IMR-90 (cell line): ENCODE measurements around the gene NOP14. TPM values are rescaled to one million over a fixed set of nuclear protein-coding genes. Genes with fewer than 3 reads are reported as not detected.
A peak's percentile ranks its signal among the peaks of the same experiment; 100 is the strongest.

Source experiments
- ATAC-seq: fragments of 200-7000 bp; cut with Tn5 transposase; 2 replicates; pipeline ENCODE4 v1.9.1; 2020; ENCODE audit warnings: low read depth, mild to moderate bottlenecking, moderate library complexity
- BruUV-seq: library from RNA; stranded (reverse); fragments of 400-500 nt; replicated peaks from 2 replicates; lab custom pipeline; 2021; lab: Mats Ljungman, UMichigan
- CTCF ChIA-PET: fragments of 300-600 bp; formaldehyde crosslinking; extraction: SDS; loops from one replicate; lab custom pipeline; 2021; ENCODE audit warnings: antibody characterized with exemption; lab: Yijun Ruan, JAX
- POLR2A ChIA-PET: fragments of 300-600 bp; sonication (Branson Sonifier 250); formaldehyde crosslinking; loops from one replicate; lab custom pipeline; 2022; ENCODE audit warnings: antibody characterized with exemption; ENCODE audit not compliant: unreplicated experiment; lab: Charles Lee
- DNase-seq: peaks from one replicate; pipeline ENCODE4 v3.0.0; 2013
- H2AFZ ChIP-seq: replicated peaks from 2 replicates; pipeline ENCODE3; 2013; ENCODE audit warnings: low read length, mild to moderate bottlenecking; ENCODE audit not compliant: poor library complexity
- H2AK5ac ChIP-seq: 2 replicates; pipeline ENCODE4 v1.6.1; 2013; ENCODE audit warnings: low read depth, low read length, inconsistent platforms
- H2AK9ac ChIP-seq: replicated peaks from 2 replicates; pipeline ENCODE3; 2013; ENCODE audit warnings: mild to moderate bottlenecking, low read depth, low read length, moderate library complexity; ENCODE audit not compliant: poor library complexity
- H2BK120ac ChIP-seq: 2 replicates; pipeline ENCODE4 v1.6.1; 2013; ENCODE audit warnings: low read depth, low read length, inconsistent platforms
- H2BK15ac ChIP-seq: 3 replicates; pipeline ENCODE4 v1.6.1; 2013; ENCODE audit warnings: low read depth, low read length, inconsistent platforms
- H2BK20ac ChIP-seq: 2 replicates; pipeline ENCODE4 v1.6.1; 2013; ENCODE audit warnings: low read depth, mild to moderate bottlenecking, inconsistent platforms, low read length, moderate library complexity
- H2BK5ac ChIP-seq: 2 replicates; pipeline ENCODE4 v1.6.1; 2013; ENCODE audit warnings: mild to moderate bottlenecking, low read depth, low read length, inconsistent platforms; ENCODE audit not compliant: poor library complexity, severe bottlenecking
- H3K14ac ChIP-seq: replicated peaks from 2 replicates; pipeline ENCODE4 v1.6.1; 2013; ENCODE audit warnings: low read depth, low read length, inconsistent platforms
- H3K18ac ChIP-seq: 2 replicates; pipeline ENCODE4 v1.6.1; 2013; ENCODE audit warnings: low read depth, low read length, control low read depth
- H3K23ac ChIP-seq: 2 replicates; pipeline ENCODE4 v1.6.1; 2013; ENCODE audit warnings: low read depth, low read length, inconsistent platforms
- H3K27ac ChIP-seq: 2 replicates; pipeline ENCODE4 v1.5.1; 2013; ENCODE audit warnings: mild to moderate bottlenecking, control low read depth, low read length; ENCODE audit not compliant: insufficient read depth
- H3K27me3 ChIP-seq: 2 replicates; pipeline ENCODE4 v1.6.1; 2013; ENCODE audit warnings: low read length; ENCODE audit not compliant: control insufficient read depth, insufficient read depth
- H3K36me3 ChIP-seq: 2 replicates; pipeline ENCODE4 v1.6.1; 2013; ENCODE audit warnings: low read length, mixed read lengths; ENCODE audit not compliant: control insufficient read depth, insufficient read depth
- H3K4ac ChIP-seq: 2 replicates; pipeline ENCODE4 v1.6.1; 2013; ENCODE audit warnings: low read depth, low read length, inconsistent platforms
- H3K4me1 ChIP-seq: 2 replicates; pipeline ENCODE4 v1.6.1; 2013; ENCODE audit warnings: low read length, mixed read lengths; ENCODE audit not compliant: control insufficient read depth, insufficient read depth
- H3K4me2 ChIP-seq: 2 replicates; pipeline ENCODE4 v1.6.1; 2013; ENCODE audit warnings: low read depth, mild to moderate bottlenecking, control low read depth, low read length, moderate library complexity
- H3K4me3 ChIP-seq: 2 replicates; pipeline ENCODE4 v1.5.1; 2013; ENCODE audit warnings: low read depth, mild to moderate bottlenecking, control low read depth, low read length, moderate library complexity; ENCODE audit not compliant: insufficient read depth
- H3K56ac ChIP-seq: 2 replicates; pipeline ENCODE4 v1.6.1; 2013; ENCODE audit warnings: low read length, inconsistent platforms; ENCODE audit not compliant: insufficient read depth; ENCODE audit errors: extremely low read depth
- H3K79me1 ChIP-seq, 2 experiments: 2 replicates each; pipeline ENCODE4 v1.6.1; 2013; ENCODE audit warnings: low read length in 2 of 2, inconsistent platforms in 1 of 2, low read depth in 1 of 2
- H3K9ac ChIP-seq: 2 replicates; pipeline ENCODE4 v1.6.1; 2013; ENCODE audit warnings: low read depth, low read length, control low read depth
- H3K9me1 ChIP-seq: 2 replicates; pipeline ENCODE4 v1.6.1; 2013; ENCODE audit warnings: low read length, inconsistent platforms; ENCODE audit not compliant: insufficient read depth
- H3K9me3 ChIP-seq: 2 replicates; pipeline ENCODE4 v1.6.1; 2013; ENCODE audit warnings: low read length; ENCODE audit not compliant: control insufficient read depth, insufficient read depth
- H4K20me1 ChIP-seq: 2 replicates; pipeline ENCODE4 v1.6.1; 2013; ENCODE audit warnings: low read length, inconsistent platforms; ENCODE audit not compliant: insufficient read depth
- H4K5ac ChIP-seq: 2 replicates; pipeline ENCODE4 v1.6.1; 2013; ENCODE audit warnings: mild to moderate bottlenecking, low read depth, low read length, control low read depth
- H4K8ac ChIP-seq, 2 experiments: 2 replicates each; pipeline ENCODE4 v1.6.1; 2013; ENCODE audit warnings: low read depth in 2 of 2, low read length in 2 of 2, control low read depth in 1 of 2, inconsistent platforms in 1 of 2
- H4K91ac ChIP-seq: 2 replicates; pipeline ENCODE4 v1.6.1; 2013; ENCODE audit warnings: low read depth, low read length, inconsistent platforms; ENCODE audit not compliant: insufficient read depth
- BHLHE40 ChIP-seq: fragments of 150-350 bp; IDR thresholded peaks from 2 replicates; pipeline ENCODE4 v1.6.1; 2016; ENCODE audit warnings: mild to moderate bottlenecking, low read depth, low read length
- CEBPB ChIP-seq: IDR thresholded peaks from 2 replicates; pipeline ENCODE4 v1.6.1; 2012; ENCODE audit warnings: low read depth, low read length, improper control_type of control experiment
- ELK1 ChIP-seq: fragments of 150-350 bp; IDR thresholded peaks from 2 replicates; pipeline ENCODE4 v1.6.1; 2016; ENCODE audit warnings: low read depth, mild to moderate bottlenecking, low read length, moderate library complexity, borderline replicate concordance
- FOS ChIP-seq: fragments of 150-350 bp; IDR thresholded peaks from 2 replicates; pipeline ENCODE4 v1.6.1; 2016; ENCODE audit warnings: low read depth, low read length
- MAFK ChIP-seq: IDR thresholded peaks from 2 replicates; pipeline ENCODE4 v1.6.1; 2012; ENCODE audit warnings: low read depth, low read length, improper control_type of control experiment
- MXI1 ChIP-seq: IDR thresholded peaks from 2 replicates; pipeline ENCODE4 v1.6.1; 2012; ENCODE audit warnings: low read depth, mild to moderate bottlenecking, low read length, moderate library complexity, borderline replicate concordance
- NFE2L2 ChIP-seq: fragments of 150-350 bp; IDR thresholded peaks from 2 replicates; pipeline ENCODE4 v1.6.1; 2016; ENCODE audit warnings: low read depth, mild to moderate bottlenecking, low read length
- POLR2A ChIP-seq: IDR thresholded peaks from 2 replicates; pipeline ENCODE4 v1.6.1; 2012; ENCODE audit warnings: mild to moderate bottlenecking, low read depth, low read length
- RAD21 ChIP-seq: IDR thresholded peaks from 2 replicates; pipeline ENCODE4 v1.6.1; 2012; ENCODE audit warnings: low read length, improper control_type of control experiment
- RCOR1 ChIP-seq: IDR thresholded peaks from 2 replicates; pipeline ENCODE4 v1.6.1; 2012; ENCODE audit warnings: mild to moderate bottlenecking, low read length, improper control_type of control experiment; ENCODE audit not compliant: insufficient replicate concordance
- RFX5 ChIP-seq: IDR thresholded peaks from 2 replicates; pipeline ENCODE4 v1.8.0; 2012; ENCODE audit warnings: low read depth, mild to moderate bottlenecking, low read length, moderate library complexity
- SMC3 ChIP-seq: fragments of 150-350 bp; IDR thresholded peaks from 2 replicates; pipeline ENCODE4 v1.6.1; 2016; ENCODE audit warnings: low read depth, mild to moderate bottlenecking, antibody characterized with exemption, low read length, moderate library complexity
- WGBS, 2 experiments: methylation state at CpG; one replicate each; pipeline versions ENCODE4 v1.1.5 to v1.1.7; 2013; ENCODE audit warnings: missing lambda C conversion rate in 2 of 2; ENCODE audit not compliant: insufficient read length in 1 of 2; ENCODE audit errors: extremely low coverage in 2 of 2; 5-methylcytosine and 5-hydroxymethylcytosine counted together
- dilution Hi-C: fragments of 300-500 bp; cut with HindIII; formaldehyde crosslinking; loops from one replicate; pipeline ENCODE4 v1.14.3; 2018; ENCODE audit warnings: low sequenced_read_pairs; ENCODE audit not compliant: unreplicated experiment
- in situ Hi-C: fragments of 300-500 bp; cut with MboI; formaldehyde crosslinking; loops from 3 replicates; pipeline ENCODE4 v1.14.3; 2019; ENCODE audit warnings: low sequenced_read_pairs, inconsistent platforms, mixed read lengths
- intact Hi-C: fragments of 100-400 bp; cut with micrococcal nuclease; formaldehyde crosslinking; loops from 2 replicates; pipeline ENCODE4 v1.10.0; 2022
- polyA plus RNA-seq, 3 experiments: library from polyadenylated mRNA; depleted of rRNA; stranded (reverse); fragments of >200 nt; gene quantifications; 2 replicates each; pipeline ENCODE4 v1.2.3, GENCODE V29; 2012; ENCODE audit warnings: low replicate concordance in 1 of 3
- total RNA-seq: library from RNA; depleted of rRNA; stranded (reverse); fragments of >200 nt; gene quantifications from 2 replicates; pipeline ENCODE4 v1.2.3, GENCODE V29; 2012

The NOP14 gene
- total and polyA plus RNA-seq, 2 of the 4 experiments (the other 2 are of a cell fraction): 10.9 to 12.6 TPM

GRCh38 chr4:2965262-2965661 is 2.1 kb upstream of the NOP14 start:
- Histone ChIP-seq H3K14ac (no peak overlapping the region), H3K4me2 (no peak overlapping the region), H3K27ac (no peak overlapping the region), H2BK20ac (no peak overlapping the region), H4K20me1 (peaks cover 19% of the 10 kb centered on the region), H3K4ac (no peak overlapping the region), H4K91ac (no peak overlapping the region), H2BK15ac (no peak overlapping the region), H3K9ac (no peak overlapping the region), H2BK120ac (no peak overlapping the region), H3K4me3 (no peak overlapping the region), H3K79me1 (peaks cover 19 to 34% of the 10 kb centered on the region in 2 experiments), H3K18ac (no peak overlapping the region), H2AK9ac (no peak overlapping the region), H3K27me3 (no peaks in the 10 kb centered on the region), H2AK5ac (no peak overlapping the region), H3K56ac (no peak overlapping the region), H3K36me3 (no peaks in the 10 kb centered on the region), H3K4me1 (peaks cover 10% of the 10 kb centered on the region), H3K23ac (no peak overlapping the region), H3K9me3 (no peaks in the 10 kb centered on the region), H3K9me1 (peaks cover 7% of the 10 kb centered on the region), H4K5ac (no peak overlapping the region), H4K8ac (no peak overlapping the region), H2BK5ac (no peak overlapping the region), H2AFZ (peak overlapping the region; percentile 2)
- intact Hi-C loops: no loop called here
- 76% methylated on average over 12 of the region's 16 CpGs; no CpG with 5 or more reads in 1 of the 2 experiments for WGBS, 2 experiments
- in situ Hi-C loops: no loop called here
- BruUV-seq: no TSS peak
- TF ChIP-seq BHLHE40 (no peak), FOS (no peak), ELK1 (no peak), CEBPB (no peak), RFX5 (no peak), POLR2A (no peak), RCOR1 (no peak), NFE2L2 (no peak), RAD21 (no peak), MAFK (no peak), SMC3 (no peak), MXI1 (no peak)
- ChIA-PET POLR2A (interaction anchor here (0.6 kb wide), 1 partner anchor 22 kb away, joined by 5 read pairs; no protein-coding TSS in a partner anchor), CTCF (no interaction called here)
- dilution Hi-C loops: no loop called here
- no peak for ATAC-seq
- no peak for DNase-seq
